Left lobe of liver (tissue), 2 donors: ENCODE results near the gene TWIST2. TPM values are rescaled to one million over a fixed set of nuclear protein-coding genes. Genes with fewer than 3 reads are reported as not detected.

Experiments
- ATAC-seq: fragments of 200-7000 bp; cut with Tn5 transposase; one replicate; pipeline ENCODE4 v1.9.1; 2020; ENCODE audit warnings: mild to moderate bottlenecking, moderate library complexity
- DNase-seq: peaks from one replicate; pipeline ENCODE4 v3.0.0-alpha.2; 2020; ENCODE audit warnings: low spot score
- total RNA-seq: library from RNA; stranded (reverse); gene quantifications from one replicate; pipeline ENCODE4 v1.2.1, GENCODE V29; 2021
- donor health status: DM: no; HTN: no; CAD: no; lungs with moderate emphysema.
- donor health status: DM: no; HTN: yes; CAD: no.

The TWIST2 gene
- total RNA-seq, 1 donor from 2014 or later = not detected

GRCh38 chr2:238855891-238856580 lies 8.2 kb downstream of the TWIST2 start:
- no peak for ATAC-seq
- no peak for DNase-seq

- no peak for DNase-seq
- ATAC-seq = no peak
Observed at GRCh38 chr2:238856713-238857567, 9.1 kb downstream of the TWIST2 start.

DNA sequence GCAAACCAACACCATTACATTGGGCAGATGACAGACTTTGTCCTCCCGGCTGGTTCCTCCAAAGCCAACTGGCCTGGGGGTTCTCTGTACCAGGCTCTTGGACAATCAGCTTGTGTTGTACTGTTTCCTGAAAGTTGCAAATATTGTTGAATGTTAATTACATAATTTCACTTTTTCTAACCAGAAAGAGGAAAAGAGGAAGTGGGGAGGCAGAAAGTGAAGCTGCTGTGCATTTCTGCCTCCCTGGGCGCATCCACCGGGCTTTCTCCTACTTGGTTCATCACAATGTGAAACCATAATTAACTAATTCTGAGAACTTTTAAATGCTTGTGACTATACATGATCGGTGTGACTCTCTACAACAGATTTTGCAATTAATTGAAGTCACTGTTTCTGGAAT lies 10.1 kb downstream of the TWIST2 start:
- ATAC-seq = no peak

DNA sequence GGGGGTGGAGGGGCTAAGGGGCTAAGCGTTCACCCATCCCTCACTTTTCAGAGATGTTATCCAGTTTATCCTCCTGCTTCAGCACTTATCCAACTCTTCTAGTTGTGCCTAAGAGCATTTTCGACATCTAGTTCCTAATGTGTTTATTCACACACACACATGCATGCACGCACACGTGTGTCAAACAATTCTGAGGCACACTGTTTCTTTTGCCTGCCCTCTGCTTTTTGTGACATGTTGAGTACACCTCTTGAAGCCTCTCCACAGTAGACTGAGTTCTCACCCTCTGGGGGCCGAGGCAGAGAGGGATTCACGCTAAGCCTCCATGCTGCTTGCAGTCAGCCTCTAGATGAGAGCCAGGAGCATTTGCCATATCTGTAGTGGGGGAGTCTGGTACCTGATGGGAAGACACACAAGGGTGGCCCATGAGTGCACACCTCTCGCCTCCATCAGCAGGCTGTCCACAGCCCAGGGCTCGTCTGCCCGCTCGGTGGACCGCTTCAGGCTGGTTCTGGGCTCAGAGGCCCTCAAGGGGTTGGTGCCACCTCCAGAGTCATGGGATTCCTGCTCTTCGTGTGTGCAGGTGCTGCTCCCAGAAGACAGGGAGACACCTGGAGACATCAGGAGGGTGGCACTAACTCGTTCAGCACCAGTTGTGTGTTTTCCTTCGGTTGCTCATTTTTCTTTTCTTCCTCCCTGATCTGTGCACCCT lies 11.9 kb downstream of the TWIST2 start:
- no peak for DNase-seq
- ATAC-seq = no peak

More for the DNA sequence above, 10.1 kb downstream of the TWIST2 start:
- no peak for DNase-seq

GRCh38 chr2:238861013-238861730 lies 13.3 kb downstream of the TWIST2 start:
- ATAC-seq (no peak), DNase-seq (no peak)

GRCh38 chr2:238861766-238862315 lies 14.0 kb downstream of the TWIST2 start:
- no peak for DNase-seq

GRCh38 chr2:238862701-238863100 lies 14.8 kb downstream of the TWIST2 start:
- DNase-seq = no peak
- no peak for ATAC-seq

More at GRCh38 chr2:238861766-238862315, 14.0 kb downstream of the TWIST2 start:
- ATAC-seq = no peak

- DNase-seq (no peak), ATAC-seq (no peak)
Observed at GRCh38 chr2:238863231-238863630, 15.3 kb downstream of the TWIST2 start.

DNA sequence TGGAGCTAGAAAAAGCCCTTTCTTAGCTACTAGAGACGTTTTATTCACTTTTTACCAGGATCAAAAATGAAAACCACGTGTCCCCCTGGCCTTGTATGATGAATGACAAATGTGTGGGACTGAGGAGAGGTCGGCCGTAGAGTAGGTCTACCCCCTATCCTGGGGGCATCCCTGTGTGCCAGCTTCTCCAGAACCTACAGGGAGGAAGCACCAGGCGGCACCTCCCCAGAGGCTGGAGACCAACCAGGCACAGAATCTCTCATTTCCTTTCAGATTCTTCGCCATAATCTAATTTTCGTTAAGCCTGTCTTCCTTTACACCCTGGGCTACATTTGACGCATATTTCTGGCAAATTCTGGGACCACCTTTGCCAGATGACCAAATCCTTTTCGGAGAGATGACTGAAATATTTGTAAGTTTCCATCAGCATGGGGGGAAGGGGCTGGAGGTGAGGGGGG lies 15.9 kb downstream of the TWIST2 start:
- no peak for DNase-seq
- ATAC-seq = no peak

GRCh38 chr2:238864207-238865014 lies 16.5 kb downstream of the TWIST2 start:
- ATAC-seq (peak; percentile 79), DNase-seq (no peak)

- ATAC-seq = no peak
- no peak for DNase-seq
Observed at GRCh38 chr2:238865015-238865719, 17.3 kb downstream of the TWIST2 start.

- ATAC-seq = no peak
Observed at GRCh38 chr2:238865744-238866355, 18.0 kb downstream of the TWIST2 start.

GRCh38 chr2:238866656-238867277 lies 18.9 kb downstream of the TWIST2 start:
- ATAC-seq (no peak), DNase-seq (no peak)

More at GRCh38 chr2:238865744-238866355, 18.0 kb downstream of the TWIST2 start:
- DNase-seq = no peak

DNA sequence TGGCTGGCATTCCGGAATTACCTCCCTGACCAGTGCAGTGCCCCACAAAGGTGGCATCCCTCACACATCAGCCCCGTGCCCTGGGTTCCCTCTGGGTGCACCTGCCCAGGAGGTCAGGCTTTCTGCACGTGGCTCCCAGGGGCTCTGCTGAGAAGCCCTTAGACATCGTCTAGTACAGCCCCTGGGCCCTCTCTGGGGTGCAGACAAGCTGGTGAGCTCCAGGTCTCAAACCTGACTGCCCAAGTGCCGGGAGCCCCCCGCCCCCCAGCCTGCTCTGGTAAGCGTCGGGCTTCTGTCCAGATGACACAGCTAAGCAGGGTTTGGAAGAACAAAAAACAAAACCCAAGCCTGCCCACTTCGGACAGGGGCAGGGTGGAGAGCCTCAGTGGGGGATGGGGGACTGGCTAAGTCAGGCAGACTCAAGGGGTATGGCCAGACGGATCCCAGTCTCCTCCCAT lies 20.2 kb downstream of the TWIST2 start:
- ATAC-seq (no peak), DNase-seq (no peak)

GRCh38 chr2:238868616-238869292 lies 20.9 kb downstream of the TWIST2 start:
- DNase-seq (no peak), ATAC-seq (peak; percentile 50)

DNA sequence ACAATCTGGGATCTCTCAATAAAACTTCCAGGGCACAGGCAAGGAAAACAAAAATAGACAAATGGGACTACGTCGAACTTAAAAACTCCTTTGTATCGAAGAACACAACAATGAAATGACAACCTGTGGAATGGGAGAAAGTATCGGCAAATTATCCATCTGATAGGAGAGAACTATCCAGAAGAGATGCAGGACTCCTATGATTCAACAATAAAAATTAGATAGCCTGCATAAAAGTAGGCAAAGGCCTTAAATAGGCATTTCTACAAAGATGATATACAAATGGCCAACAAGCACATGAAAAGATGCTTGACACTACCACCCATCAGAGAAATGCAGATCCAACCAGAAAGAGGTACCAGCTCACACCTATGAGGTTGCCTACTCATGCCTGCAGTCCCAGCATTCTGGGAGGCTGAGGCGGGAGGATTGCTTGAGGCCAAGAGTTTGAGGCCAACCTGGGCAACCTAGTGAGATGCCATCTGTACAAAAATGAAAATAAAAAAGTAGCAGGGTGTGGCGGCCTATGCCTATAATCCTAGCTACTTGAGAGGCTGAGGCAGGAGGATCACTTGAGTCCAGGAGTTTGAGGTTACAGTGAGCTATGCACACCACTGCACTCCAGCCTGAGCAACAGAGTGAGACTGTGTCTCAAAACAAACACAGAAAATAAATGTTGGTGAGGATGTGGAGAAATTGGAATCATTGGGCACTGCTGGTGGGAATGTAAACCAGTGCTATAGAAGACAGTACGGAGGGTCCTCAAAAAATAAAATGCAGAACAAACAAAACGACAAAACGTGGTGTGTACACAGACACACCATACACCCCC lies 21.6 kb downstream of the TWIST2 start:
- ATAC-seq = no peak
- DNase-seq = no peak
